ENCODE data around the gene TTC32. TPM values are rescaled to one million over a fixed set of nuclear protein-coding genes. Genes with fewer than 3 reads are reported as not detected.

TTC32 gene
- total RNA-seq, 1 experiment from 2014 or later, result 16.8 TPM

DNA sequence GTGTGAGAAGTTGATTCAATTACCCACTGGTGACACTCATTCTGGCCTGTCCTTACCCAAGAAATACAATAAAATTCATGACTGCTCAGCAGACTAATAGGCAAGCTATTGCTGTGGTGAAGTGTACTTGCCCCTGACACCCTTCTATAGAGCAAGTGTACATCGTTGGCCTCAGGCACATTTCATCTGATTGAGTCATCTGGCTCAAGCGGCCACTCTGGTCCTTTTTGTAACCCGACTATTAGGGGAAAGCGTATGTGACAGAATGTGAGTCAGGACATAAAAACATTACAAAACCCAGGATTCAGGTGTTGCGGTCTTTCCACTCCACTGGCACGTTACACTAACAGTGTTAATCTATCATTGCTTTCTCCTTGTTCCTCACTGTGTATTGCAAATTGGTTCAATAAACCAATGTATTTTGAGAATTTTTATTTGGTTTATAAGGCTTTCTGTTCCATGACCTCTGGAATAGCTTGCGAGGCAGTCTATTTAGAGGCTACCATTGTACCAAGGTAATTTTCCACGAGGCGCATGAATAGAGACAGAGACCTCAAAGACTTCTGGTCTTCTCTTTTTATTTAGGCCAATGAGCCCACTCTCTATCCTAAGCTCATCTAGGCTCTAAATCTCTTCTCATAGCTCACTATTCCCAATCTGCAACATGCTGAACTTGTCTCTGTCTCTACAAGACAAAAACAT, 10.2 kb upstream of the TTC32 start:
- Histone ChIP-seq H3K9ac (ENCODE audit: low read length) (no peak overlapping the region), H4K20me1 (ENCODE audit: insufficient read depth, low read depth, low read length) (no peaks in the 10 kb centered on the region), H3K79me2 (ENCODE audit: low read length) (no peaks in the 10 kb centered on the region), H2AFZ (ENCODE audit: low read length) (no peak overlapping the region), H3K27ac (ENCODE audit: low read length) (no peak overlapping the region), H3K9me3 (ENCODE audit: low read length) (no peaks in the 10 kb centered on the region), H3K4me1 (ENCODE audit: low read length) (no peaks in the 10 kb centered on the region), H3K36me3 (ENCODE audit: insufficient read depth, low read length) (peaks cover 7% of the 10 kb centered on the region; the same call in 1 of the 2 replicates), H3K4me3 (ENCODE audit: low read length) (no peak overlapping the region), H3K27me3 (ENCODE audit: low read length) (no peaks in the 10 kb centered on the region), H3K4me2 (ENCODE audit: low read depth, low read length, poor library complexity, severe bottlenecking) (no peak overlapping the region), H3K9me2 (replicated peaks; ENCODE audit: insufficient read depth, low read length) (no peaks in the 10 kb centered on the region)
- DNase-seq, result no peak

DNA sequence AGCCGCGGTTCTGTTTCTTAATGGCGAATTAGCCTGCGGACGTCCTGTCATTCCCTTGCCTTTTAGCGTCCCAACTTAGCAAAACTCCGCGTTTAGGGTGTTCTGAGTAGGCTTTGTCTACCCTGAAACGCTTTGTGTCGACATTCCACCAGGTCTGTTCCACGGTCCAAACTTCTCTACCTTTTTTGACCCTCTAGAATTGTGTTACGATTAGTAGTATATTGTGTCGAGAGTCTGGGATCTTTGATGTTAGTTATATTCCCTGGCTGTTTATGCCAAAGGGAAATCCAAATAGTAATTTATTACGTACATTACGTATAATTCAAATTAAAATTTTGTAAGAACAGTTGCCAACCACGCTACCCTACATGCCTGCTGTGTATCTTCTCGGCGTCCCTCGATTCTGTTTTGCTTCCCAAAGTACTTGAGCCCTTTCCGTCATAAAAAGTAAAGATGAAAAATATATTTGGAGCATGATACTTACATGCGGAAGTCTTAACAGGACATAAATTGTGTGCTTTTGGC, 495 bp upstream of the TTC32 start:
- Histone ChIP-seq H3K4me1 (ENCODE audit: low read length) (peaks cover 39% of the 10 kb centered on the region), H3K9me3 (ENCODE audit: low read length) (no peaks in the 10 kb centered on the region), H3K27ac (ENCODE audit: low read length) (peak overlapping the region; percentile 89), H3K36me3 (ENCODE audit: insufficient read depth, low read length) (no peaks in the 10 kb centered on the region), H3K79me2 (ENCODE audit: low read length) (peaks cover 37% of the 10 kb centered on the region), H4K20me1 (ENCODE audit: insufficient read depth, low read depth, low read length) (peaks cover 16% of the 10 kb centered on the region; the same call in 1 of the 2 replicates), H3K9ac (ENCODE audit: low read length) (peak overlapping the region; percentile 85), H3K4me3 (ENCODE audit: low read length) (peak overlapping the region; percentile 82), H3K27me3 (ENCODE audit: low read length) (no peaks in the 10 kb centered on the region), H2AFZ (ENCODE audit: low read length) (peak overlapping the region; percentile 60), H3K9me2 (replicated peaks; ENCODE audit: insufficient read depth, low read length) (no peaks in the 10 kb centered on the region), H3K4me2 (ENCODE audit: low read depth, low read length, poor library complexity, severe bottlenecking) (peak overlapping the region; percentile 84)
- peak; percentile 69 for DNase-seq

DNA sequence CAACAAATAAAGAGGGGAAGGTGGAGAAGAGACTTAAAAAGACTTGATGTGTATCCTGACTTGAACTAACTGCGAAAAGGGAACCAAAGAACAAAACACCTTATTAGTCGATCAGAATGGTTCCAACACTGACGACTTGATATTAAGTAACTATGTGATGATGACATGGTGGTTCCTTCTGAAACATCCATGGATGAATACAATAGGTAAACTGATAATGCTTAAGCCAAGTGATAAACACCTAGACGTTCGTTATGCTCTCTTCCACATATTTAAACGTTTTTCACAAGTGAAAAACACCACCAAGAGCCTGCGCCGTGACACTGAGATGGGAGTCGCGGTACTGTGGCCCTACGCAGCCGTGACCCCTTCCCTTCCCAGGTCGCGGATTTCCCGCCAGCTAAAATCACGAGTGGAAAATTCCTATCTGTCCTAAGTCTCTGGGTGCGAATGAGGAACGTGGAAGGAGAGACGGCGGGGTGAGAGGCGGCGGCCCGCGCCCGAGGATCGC, 797 bp downstream of the TTC32 start:
- Histone ChIP-seq H3K27ac (ENCODE audit: low read length) (peak overlapping the region; percentile 89; the same call in 1 of the 2 replicates), H3K4me3 (ENCODE audit: low read length) (peak overlapping the region; percentile 82), H3K9me2 (replicated peaks; ENCODE audit: insufficient read depth, low read length) (no peaks in the 10 kb centered on the region), H3K36me3 (ENCODE audit: insufficient read depth, low read length) (no peaks in the 10 kb centered on the region), H4K20me1 (ENCODE audit: insufficient read depth, low read depth, low read length) (peaks cover 16% of the 10 kb centered on the region; the same call in 1 of the 2 replicates), H3K9ac (ENCODE audit: low read length) (peak overlapping the region; percentile 85), H3K79me2 (ENCODE audit: low read length) (peaks cover 41% of the 10 kb centered on the region), H3K27me3 (ENCODE audit: low read length) (no peaks in the 10 kb centered on the region), H2AFZ (ENCODE audit: low read length) (peak overlapping the region; percentile 82; the same call in 1 of the 2 replicates), H3K4me2 (ENCODE audit: low read depth, low read length, poor library complexity, severe bottlenecking) (peak overlapping the region; percentile 84), H3K4me1 (ENCODE audit: low read length) (peaks cover 43% of the 10 kb centered on the region), H3K9me3 (ENCODE audit: low read length) (no peaks in the 10 kb centered on the region)
- DNase-seq, result peak; percentile 57

DNA sequence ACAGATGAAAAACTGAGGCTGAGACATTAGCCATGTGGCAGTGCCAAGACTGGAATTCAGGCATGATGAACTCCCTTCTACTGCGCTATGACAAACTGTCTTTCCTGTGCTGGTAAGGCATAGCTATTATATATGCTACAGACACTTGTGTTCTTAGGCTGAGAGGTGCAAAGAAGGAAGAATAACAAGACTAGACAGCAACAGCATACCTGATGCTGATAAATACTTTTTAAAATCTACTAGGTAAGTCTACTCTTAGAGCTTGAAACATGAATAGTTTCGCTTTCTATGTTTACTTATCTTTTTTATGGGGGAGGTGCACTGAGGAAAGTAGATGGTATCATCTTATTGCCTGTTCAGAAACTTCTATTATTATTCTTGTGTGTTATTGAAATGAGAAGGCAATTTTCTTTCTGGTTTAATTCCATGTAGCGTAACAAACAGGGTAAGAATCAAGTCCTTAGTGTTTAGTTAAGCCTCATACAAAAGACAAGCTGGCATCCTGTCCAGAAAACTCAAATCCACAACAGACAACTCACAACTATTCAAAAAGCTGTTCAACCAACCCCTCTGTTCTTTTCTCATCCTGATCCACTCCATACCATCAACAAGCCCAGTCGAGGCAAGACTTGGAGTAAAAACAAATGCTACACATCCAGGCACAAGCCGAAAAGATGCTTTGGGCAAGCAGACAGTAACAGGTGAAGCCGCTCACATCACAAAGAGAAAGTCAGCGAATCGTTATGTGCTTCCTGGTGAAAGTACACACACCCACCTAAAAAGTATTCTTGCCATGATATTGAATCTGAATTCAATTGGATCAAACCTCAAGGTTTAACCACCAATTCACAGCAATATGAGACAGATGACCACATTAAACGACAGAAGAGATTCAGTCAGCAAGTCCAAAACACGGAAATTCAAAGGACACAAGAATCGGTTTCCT, 1.5 kb downstream of the TTC32 start:
- no peak overlapping the region for H3K27ac ChIP-seq (ENCODE audit: low read length)
- DNase-seq, result no peak
- H3K4me2 ChIP-seq (ENCODE audit: low read depth, low read length, poor library complexity, severe bottlenecking), result peak overlapping the region; percentile 84
- H3K9ac ChIP-seq (ENCODE audit: low read length), result peak overlapping the region; percentile 85
- H3K79me2 ChIP-seq (ENCODE audit: low read length), result peaks cover 43% of the 10 kb centered on the region
- no peaks in the 10 kb centered on the region for H3K27me3 ChIP-seq (ENCODE audit: low read length)
- H3K9me3 ChIP-seq (ENCODE audit: low read length), result no peaks in the 10 kb centered on the region
- H3K36me3 ChIP-seq (ENCODE audit: insufficient read depth, low read length), result peaks cover 6% of the 10 kb centered on the region; the same call in 1 of the 2 replicates
- H2AFZ ChIP-seq (ENCODE audit: low read length), result no peak overlapping the region
- peaks cover 16% of the 10 kb centered on the region; the same call in 1 of the 2 replicates for H4K20me1 ChIP-seq (ENCODE audit: insufficient read depth, low read depth, low read length)
- H3K4me1 ChIP-seq (ENCODE audit: low read length), result peaks cover 43% of the 10 kb centered on the region
- peak overlapping the region; percentile 82 for H3K4me3 ChIP-seq (ENCODE audit: low read length)
- no peaks in the 10 kb centered on the region for H3K9me2 ChIP-seq (replicated peaks; ENCODE audit: insufficient read depth, low read length)

DNA sequence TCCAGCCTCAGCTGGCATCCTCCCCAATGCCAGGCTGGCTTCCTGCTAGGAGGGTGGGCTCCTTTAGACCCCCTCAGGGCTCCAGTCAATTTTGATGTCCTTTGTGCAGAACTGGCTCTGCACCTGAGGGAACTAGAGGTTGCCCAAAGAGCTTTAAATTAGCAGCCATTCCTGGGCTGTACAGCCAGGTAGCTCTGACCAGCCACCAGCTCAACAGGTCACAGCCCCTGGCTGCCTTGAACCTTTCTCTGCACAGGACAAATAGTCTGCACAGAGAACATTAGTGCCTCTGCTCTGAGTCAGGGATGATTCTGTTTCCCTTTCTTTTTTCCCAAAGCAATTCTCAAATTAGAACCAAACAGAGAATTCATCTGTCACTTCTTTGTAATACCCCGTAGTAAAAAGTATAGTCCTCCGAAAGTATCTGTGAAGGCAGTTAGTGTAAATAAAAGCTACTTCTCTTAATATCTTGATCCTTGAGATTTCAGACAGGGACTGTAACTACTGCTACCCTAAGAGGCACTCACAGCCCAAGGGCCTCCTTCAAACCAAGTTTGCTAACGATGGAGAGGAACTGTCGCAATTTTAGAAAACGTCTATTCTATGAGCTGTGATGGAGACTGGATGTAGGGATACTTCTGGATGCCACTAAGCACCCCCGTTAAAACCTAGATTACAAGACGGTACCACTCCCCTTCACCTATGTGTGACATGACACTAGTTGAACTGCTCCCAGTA, 3.0 kb downstream of the TTC32 start:
- Histone ChIP-seq H3K4me2 (ENCODE audit: low read depth, low read length, poor library complexity, severe bottlenecking) (peak overlapping the region; percentile 16), H3K9ac (ENCODE audit: low read length) (no peak overlapping the region), H3K36me3 (ENCODE audit: insufficient read depth, low read length) (peaks cover 6% of the 10 kb centered on the region; the same call in 1 of the 2 replicates), H3K9me3 (ENCODE audit: low read length) (no peaks in the 10 kb centered on the region), H3K79me2 (ENCODE audit: low read length) (peaks cover 47% of the 10 kb centered on the region), H3K27ac (ENCODE audit: low read length) (no peak overlapping the region), H4K20me1 (ENCODE audit: insufficient read depth, low read depth, low read length) (peaks cover 16% of the 10 kb centered on the region; the same call in 1 of the 2 replicates), H3K27me3 (ENCODE audit: low read length) (no peaks in the 10 kb centered on the region), H2AFZ (ENCODE audit: low read length) (no peak overlapping the region), H3K4me3 (ENCODE audit: low read length) (no peak overlapping the region), H3K9me2 (replicated peaks; ENCODE audit: insufficient read depth, low read length) (no peaks in the 10 kb centered on the region), H3K4me1 (ENCODE audit: low read length) (peaks cover 43% of the 10 kb centered on the region)
- no peak for DNase-seq

DNA sequence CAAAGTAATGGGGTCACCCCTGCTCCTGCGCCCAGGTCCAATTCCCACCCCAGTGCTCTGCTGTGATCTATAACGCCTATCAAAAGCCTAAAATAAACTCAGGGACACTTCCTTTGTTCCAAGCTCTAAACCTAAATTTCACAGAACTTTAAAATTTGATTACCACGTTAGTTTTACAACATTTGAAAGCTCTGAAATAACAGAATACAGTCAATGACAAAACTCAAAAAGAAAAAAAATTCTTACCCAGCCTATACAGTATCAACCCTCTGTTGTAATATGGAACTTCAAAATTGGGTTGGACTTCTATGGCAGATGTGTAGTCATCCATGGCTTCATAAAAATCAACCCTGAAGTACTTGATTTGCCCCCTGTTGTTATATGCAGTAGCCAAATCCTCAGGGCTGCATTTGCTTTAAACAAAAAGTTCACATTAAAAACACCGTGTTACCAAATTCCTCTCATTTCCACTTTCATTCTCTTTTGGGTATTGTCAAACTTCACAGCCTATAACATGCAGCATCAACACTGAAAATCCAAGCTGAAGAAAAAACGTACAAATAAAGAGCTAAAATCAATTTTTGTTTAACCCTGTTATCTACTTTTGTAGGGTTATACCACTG, 4.0 kb downstream of the TTC32 start:
- H3K4me1 ChIP-seq (ENCODE audit: low read length), result peaks cover 47% of the 10 kb centered on the region
- H3K4me3 ChIP-seq (ENCODE audit: low read length), result no peak overlapping the region
- no peak overlapping the region for H3K9ac ChIP-seq (ENCODE audit: low read length)
- H3K27ac ChIP-seq (ENCODE audit: low read length), result no peak overlapping the region
- peak overlapping the region; percentile 16 for H3K4me2 ChIP-seq (ENCODE audit: low read depth, low read length, poor library complexity, severe bottlenecking)
- H4K20me1 ChIP-seq (ENCODE audit: insufficient read depth, low read depth, low read length), result peaks cover 16% of the 10 kb centered on the region; the same call in 1 of the 2 replicates
- no peaks in the 10 kb centered on the region for H3K9me3 ChIP-seq (ENCODE audit: low read length)
- DNase-seq, result no peak
- peaks cover 12% of the 10 kb centered on the region; the same call in 1 of the 2 replicates for H3K36me3 ChIP-seq (ENCODE audit: insufficient read depth, low read length)
- no peaks in the 10 kb centered on the region for H3K27me3 ChIP-seq (ENCODE audit: low read length)
- no peaks in the 10 kb centered on the region for H3K9me2 ChIP-seq (replicated peaks; ENCODE audit: insufficient read depth, low read length)
- H2AFZ ChIP-seq (ENCODE audit: low read length), result no peak overlapping the region
- H3K79me2 ChIP-seq (ENCODE audit: low read length), result peaks cover 47% of the 10 kb centered on the region

DNA sequence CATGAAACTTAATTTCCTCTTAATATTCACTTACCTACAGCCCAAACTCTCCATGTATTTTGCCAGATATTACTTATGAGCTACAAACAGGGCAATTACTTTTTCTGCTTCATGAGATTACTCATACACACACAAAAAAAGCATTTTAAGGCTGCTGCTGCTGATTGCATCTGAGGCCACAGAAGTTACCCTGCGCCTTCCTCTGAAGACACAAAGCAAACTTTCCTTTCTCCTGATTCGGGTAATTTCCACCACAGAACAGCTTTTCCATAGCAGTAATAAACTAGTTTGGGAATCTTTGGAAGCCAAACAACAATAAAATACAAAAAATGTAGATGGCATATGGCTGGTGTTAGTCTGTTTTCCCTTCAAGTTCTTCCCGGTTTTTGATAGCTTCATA, 6.2 kb downstream of the TTC32 start:
- Histone ChIP-seq H3K9ac (ENCODE audit: low read length) (no peak overlapping the region), H4K20me1 (ENCODE audit: insufficient read depth, low read depth, low read length) (peaks cover 16% of the 10 kb centered on the region; the same call in 1 of the 2 replicates), H3K4me1 (ENCODE audit: low read length) (peaks cover 45% of the 10 kb centered on the region), H2AFZ (ENCODE audit: low read length) (no peak overlapping the region), H3K27me3 (ENCODE audit: low read length) (no peaks in the 10 kb centered on the region), H3K4me2 (ENCODE audit: low read depth, low read length, poor library complexity, severe bottlenecking) (no peak overlapping the region), H3K9me2 (replicated peaks; ENCODE audit: insufficient read depth, low read length) (no peaks in the 10 kb centered on the region), H3K27ac (ENCODE audit: low read length) (no peak overlapping the region), H3K36me3 (ENCODE audit: insufficient read depth, low read length) (peaks cover 12% of the 10 kb centered on the region; the same call in 1 of the 2 replicates), H3K79me2 (ENCODE audit: low read length) (peaks cover 39% of the 10 kb centered on the region), H3K4me3 (ENCODE audit: low read length) (no peak overlapping the region), H3K9me3 (ENCODE audit: low read length) (no peaks in the 10 kb centered on the region)
- no peak for DNase-seq
